WTC11 (cell line): ENCODE measurements around the gene GNL2. TPM values are rescaled to one million over a fixed set of nuclear protein-coding genes. Genes with fewer than 3 reads are reported as not detected.

Experiments used
- CREB1 ChIP-seq: sonication (generic); formaldehyde crosslinking; IDR thresholded peaks from 2 replicates; pipeline ENCODE4 v1.8.0; 2023; ENCODE audit warnings: mild to moderate bottlenecking, missing genetic modification reagents
- MXD4 ChIP-seq: fragments of 250-450 bp; sonication (Bioruptor Pico); IDR thresholded peaks from 2 replicates; pipeline ENCODE4 v1.8.0; 2021; ENCODE audit warnings: mild to moderate bottlenecking, moderate library complexity, borderline replicate concordance
- NFATC4 ChIP-seq: fragments of 250-450 bp; sonication (Bioruptor Pico); IDR thresholded peaks from 2 replicates; pipeline ENCODE4 v1.9.0; 2021; ENCODE audit warnings: mild to moderate bottlenecking
- NFE2L1 ChIP-seq: sonication (generic); formaldehyde crosslinking; IDR thresholded peaks from 2 replicates; pipeline ENCODE4 v1.8.1; 2023; ENCODE audit warnings: missing genetic modification reagents
- STAT6 ChIP-seq: sonication (generic); formaldehyde crosslinking; conservative IDR thresholded peaks from 2 replicates; pipeline ENCODE4 v1.8.1; 2023; ENCODE audit warnings: mild to moderate bottlenecking, low read depth, missing genetic modification reagents, moderate library complexity
- TP53 ChIP-seq: sonication (generic); formaldehyde crosslinking; IDR thresholded peaks from 2 replicates; pipeline ENCODE4 v1.8.1; 2023; ENCODE audit warnings: mild to moderate bottlenecking, missing genetic modification reagents
- total RNA-seq: library from RNA; stranded (reverse); gene quantifications from 3 replicates; pipeline ENCODE4 v1.2.3, GENCODE V29; 2021
- TF ChIP-seq, protein P1 (sequence below): sonication (generic); formaldehyde crosslinking; IDR thresholded peaks from 2 replicates; pipeline ENCODE4 v1.8.0; 2022; ENCODE audit warnings: missing genetic modification reagents
- TF ChIP-seq, protein P2 (sequence below): fragments of 250-450 bp; sonication (Bioruptor Pico); IDR thresholded peaks from 2 replicates; pipeline ENCODE4 v1.9.0; 2021; ENCODE audit warnings: mild to moderate bottlenecking
- TF ChIP-seq, protein P3 (sequence below): sonication (generic); formaldehyde crosslinking; IDR thresholded peaks from 2 replicates; pipeline ENCODE4 v1.8.0; 2022; ENCODE audit warnings: mild to moderate bottlenecking, missing genetic modification reagents
- TF ChIP-seq, protein P4 (sequence below): sonication (generic); formaldehyde crosslinking; IDR thresholded peaks from 2 replicates; pipeline ENCODE4 v1.8.0; 2023; ENCODE audit warnings: missing genetic modification reagents
- TF ChIP-seq, protein P5 (sequence below): sonication (generic); formaldehyde crosslinking; IDR thresholded peaks from 2 replicates; pipeline ENCODE4 v1.8.1; 2023; ENCODE audit warnings: mild to moderate bottlenecking, missing genetic modification reagents, borderline replicate concordance

The GNL2 gene
- total RNA-seq, 1 experiment from 2014 or later: 92.8 TPM

DNA sequence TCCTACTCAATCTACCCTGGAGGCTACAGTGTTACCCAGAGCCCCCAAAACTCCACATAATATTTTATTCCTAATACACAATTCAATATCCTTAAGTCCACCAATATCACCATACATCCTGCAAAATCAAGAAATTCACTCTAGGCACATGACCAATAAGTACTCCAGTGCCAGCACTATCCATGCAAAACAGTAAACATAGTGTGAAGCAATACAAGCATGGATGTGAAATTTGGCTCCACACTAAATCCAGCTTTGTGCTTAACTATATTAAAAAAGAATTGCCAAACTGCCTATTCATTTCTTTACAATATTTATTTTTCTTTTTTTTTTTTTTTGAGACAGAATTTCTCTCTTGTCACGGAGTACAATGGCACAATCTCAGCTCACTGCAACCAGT, 78.2 kb downstream of the GNL2 start (continued):
- TF ChIP-seq, protein P1, sequence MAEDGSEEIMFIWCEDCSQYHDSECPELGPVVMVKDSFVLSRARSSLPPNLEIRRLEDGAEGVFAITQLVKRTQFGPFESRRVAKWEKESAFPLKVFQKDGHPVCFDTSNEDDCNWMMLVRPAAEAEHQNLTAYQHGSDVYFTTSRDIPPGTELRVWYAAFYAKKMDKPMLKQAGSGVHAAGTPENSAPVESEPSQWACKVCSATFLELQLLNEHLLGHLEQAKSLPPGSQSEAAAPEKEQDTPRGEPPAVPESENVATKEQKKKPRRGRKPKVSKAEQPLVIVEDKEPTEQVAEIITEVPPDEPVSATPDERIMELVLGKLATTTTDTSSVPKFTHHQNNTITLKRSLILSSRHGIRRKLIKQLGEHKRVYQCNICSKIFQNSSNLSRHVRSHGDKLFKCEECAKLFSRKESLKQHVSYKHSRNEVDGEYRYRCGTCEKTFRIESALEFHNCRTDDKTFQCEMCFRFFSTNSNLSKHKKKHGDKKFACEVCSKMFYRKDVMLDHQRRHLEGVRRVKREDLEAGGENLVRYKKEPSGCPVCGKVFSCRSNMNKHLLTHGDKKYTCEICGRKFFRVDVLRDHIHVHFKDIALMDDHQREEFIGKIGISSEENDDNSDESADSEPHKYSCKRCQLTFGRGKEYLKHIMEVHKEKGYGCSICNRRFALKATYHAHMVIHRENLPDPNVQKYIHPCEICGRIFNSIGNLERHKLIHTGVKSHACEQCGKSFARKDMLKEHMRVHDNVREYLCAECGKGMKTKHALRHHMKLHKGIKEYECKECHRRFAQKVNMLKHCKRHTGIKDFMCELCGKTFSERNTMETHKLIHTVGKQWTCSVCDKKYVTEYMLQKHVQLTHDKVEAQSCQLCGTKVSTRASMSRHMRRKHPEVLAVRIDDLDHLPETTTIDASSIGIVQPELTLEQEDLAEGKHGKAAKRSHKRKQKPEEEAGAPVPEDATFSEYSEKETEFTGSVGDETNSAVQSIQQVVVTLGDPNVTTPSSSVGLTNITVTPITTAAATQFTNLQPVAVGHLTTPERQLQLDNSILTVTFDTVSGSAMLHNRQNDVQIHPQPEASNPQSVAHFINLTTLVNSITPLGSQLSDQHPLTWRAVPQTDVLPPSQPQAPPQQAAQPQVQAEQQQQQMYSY (CRISPR knock-in tag): no peak
- TF ChIP-seq, protein P2, sequence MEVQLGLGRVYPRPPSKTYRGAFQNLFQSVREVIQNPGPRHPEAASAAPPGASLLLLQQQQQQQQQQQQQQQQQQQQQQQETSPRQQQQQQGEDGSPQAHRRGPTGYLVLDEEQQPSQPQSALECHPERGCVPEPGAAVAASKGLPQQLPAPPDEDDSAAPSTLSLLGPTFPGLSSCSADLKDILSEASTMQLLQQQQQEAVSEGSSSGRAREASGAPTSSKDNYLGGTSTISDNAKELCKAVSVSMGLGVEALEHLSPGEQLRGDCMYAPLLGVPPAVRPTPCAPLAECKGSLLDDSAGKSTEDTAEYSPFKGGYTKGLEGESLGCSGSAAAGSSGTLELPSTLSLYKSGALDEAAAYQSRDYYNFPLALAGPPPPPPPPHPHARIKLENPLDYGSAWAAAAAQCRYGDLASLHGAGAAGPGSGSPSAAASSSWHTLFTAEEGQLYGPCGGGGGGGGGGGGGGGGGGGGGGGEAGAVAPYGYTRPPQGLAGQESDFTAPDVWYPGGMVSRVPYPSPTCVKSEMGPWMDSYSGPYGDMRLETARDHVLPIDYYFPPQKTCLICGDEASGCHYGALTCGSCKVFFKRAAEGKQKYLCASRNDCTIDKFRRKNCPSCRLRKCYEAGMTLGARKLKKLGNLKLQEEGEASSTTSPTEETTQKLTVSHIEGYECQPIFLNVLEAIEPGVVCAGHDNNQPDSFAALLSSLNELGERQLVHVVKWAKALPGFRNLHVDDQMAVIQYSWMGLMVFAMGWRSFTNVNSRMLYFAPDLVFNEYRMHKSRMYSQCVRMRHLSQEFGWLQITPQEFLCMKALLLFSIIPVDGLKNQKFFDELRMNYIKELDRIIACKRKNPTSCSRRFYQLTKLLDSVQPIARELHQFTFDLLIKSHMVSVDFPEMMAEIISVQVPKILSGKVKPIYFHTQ (CRISPR knock-in tag): no peak
- TF ChIP-seq CREB1 (CRISPR knock-in tag) (no peak), NFE2L1 (CRISPR knock-in tag) (no peak), NFATC4 (CRISPR knock-in tag) (no peak), STAT6 (CRISPR knock-in tag) (no peak), MXD4 (CRISPR knock-in tag) (no peak), TP53 (no peak)
- TF ChIP-seq, protein P3, sequence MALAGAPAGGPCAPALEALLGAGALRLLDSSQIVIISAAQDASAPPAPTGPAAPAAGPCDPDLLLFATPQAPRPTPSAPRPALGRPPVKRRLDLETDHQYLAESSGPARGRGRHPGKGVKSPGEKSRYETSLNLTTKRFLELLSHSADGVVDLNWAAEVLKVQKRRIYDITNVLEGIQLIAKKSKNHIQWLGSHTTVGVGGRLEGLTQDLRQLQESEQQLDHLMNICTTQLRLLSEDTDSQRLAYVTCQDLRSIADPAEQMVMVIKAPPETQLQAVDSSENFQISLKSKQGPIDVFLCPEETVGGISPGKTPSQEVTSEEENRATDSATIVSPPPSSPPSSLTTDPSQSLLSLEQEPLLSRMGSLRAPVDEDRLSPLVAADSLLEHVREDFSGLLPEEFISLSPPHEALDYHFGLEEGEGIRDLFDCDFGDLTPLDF (CRISPR knock-in tag): no peak
- TF ChIP-seq, protein P4, sequence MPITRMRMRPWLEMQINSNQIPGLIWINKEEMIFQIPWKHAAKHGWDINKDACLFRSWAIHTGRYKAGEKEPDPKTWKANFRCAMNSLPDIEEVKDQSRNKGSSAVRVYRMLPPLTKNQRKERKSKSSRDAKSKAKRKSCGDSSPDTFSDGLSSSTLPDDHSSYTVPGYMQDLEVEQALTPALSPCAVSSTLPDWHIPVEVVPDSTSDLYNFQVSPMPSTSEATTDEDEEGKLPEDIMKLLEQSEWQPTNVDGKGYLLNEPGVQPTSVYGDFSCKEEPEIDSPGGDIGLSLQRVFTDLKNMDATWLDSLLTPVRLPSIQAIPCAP (CRISPR knock-in tag): no peak
- TF ChIP-seq, protein P5, sequence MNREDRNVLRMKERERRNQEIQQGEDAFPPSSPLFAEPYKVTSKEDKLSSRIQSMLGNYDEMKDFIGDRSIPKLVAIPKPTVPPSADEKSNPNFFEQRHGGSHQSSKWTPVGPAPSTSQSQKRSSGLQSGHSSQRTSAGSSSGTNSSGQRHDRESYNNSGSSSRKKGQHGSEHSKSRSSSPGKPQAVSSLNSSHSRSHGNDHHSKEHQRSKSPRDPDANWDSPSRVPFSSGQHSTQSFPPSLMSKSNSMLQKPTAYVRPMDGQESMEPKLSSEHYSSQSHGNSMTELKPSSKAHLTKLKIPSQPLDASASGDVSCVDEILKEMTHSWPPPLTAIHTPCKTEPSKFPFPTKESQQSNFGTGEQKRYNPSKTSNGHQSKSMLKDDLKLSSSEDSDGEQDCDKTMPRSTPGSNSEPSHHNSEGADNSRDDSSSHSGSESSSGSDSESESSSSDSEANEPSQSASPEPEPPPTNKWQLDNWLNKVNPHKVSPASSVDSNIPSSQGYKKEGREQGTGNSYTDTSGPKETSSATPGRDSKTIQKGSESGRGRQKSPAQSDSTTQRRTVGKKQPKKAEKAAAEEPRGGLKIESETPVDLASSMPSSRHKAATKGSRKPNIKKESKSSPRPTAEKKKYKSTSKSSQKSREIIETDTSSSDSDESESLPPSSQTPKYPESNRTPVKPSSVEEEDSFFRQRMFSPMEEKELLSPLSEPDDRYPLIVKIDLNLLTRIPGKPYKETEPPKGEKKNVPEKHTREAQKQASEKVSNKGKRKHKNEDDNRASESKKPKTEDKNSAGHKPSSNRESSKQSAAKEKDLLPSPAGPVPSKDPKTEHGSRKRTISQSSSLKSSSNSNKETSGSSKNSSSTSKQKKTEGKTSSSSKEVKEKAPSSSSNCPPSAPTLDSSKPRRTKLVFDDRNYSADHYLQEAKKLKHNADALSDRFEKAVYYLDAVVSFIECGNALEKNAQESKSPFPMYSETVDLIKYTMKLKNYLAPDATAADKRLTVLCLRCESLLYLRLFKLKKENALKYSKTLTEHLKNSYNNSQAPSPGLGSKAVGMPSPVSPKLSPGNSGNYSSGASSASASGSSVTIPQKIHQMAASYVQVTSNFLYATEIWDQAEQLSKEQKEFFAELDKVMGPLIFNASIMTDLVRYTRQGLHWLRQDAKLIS (CRISPR knock-in tag): no peak

Other genes starting within 250 kb of the GNL2 start
- gene ZC3H12A, start 121.4 kb downstream of the GNL2 start, total RNA-seq: 8.4 to 10.9 TPM (median 9.6 TPM) in 3 replicates
- gene MEAF6, start 81.2 kb downstream of the GNL2 start, total RNA-seq: 37.4 to 41.3 TPM (median 41.0 TPM) in 3 replicates
- gene SNIP1, start 41.6 kb downstream of the GNL2 start, total RNA-seq: 18.3 to 19.7 TPM (median 19.1 TPM) in 3 replicates
- gene DNALI1, start 39.0 kb downstream of the GNL2 start, total RNA-seq: 10.5 to 14.6 TPM (median 13.5 TPM) in 3 replicates
- 0.11 to 0.16 TPM (median 0.13 TPM) in 3 replicates for gene RSPO1, start 39.0 kb upstream of the GNL2 start, total RNA-seq
- gene CDCA8, start 96.6 kb upstream of the GNL2 start, total RNA-seq: 42.1 to 47.7 TPM (median 43.3 TPM) in 3 replicates
- gene EPHA10, start 169.2 kb upstream of the GNL2 start, total RNA-seq: 1.3 to 1.5 TPM (median 1.3 TPM) in 3 replicates
- 4.2 to 6.4 TPM (median 5.9 TPM) in 3 replicates for gene MANEAL, start 197.9 kb upstream of the GNL2 start, total RNA-seq
- 42.5 to 50.7 TPM (median 45.9 TPM) in 3 replicates for gene C1orf122, start 211.9 kb upstream of the GNL2 start, total RNA-seq
- gene YRDC, start 212.3 kb upstream of the GNL2 start, total RNA-seq: 20.1 to 24.6 TPM (median 22.7 TPM) in 3 replicates